Right ventricle myocardium superior (tissue), 1 donor: ENCODE measurements around the gene CTNNA1. TPM values are rescaled to one million over a fixed set of nuclear protein-coding genes. Genes with fewer than 3 reads are reported as not detected.

ENCODE experiments used
- ATAC-seq: fragments of 200-7000 bp; cut with Tn5 transposase; one replicate; pipeline ENCODE4 v1.9.1; 2020; ENCODE audit warnings: mild to moderate bottlenecking; ENCODE audit not compliant: poor library complexity
- DNase-seq: peaks from one replicate; pipeline ENCODE4 v3.0.0-alpha.2; 2020
- intact Hi-C: fragments of 100-400 bp; cut with DNase I; formaldehyde crosslinking; loops from one replicate; pipeline ENCODE4 v1.11.2; 2022
- total RNA-seq: library from RNA; stranded (reverse); fragmentation: NEBNext Ultra II Directional; extraction: Animal tissue kit (Norgen Biotek cat#: 25700); gene quantifications from one replicate; pipeline ENCODE4 v1.2.1, GENCODE V29; 2021
- donor health status: DM: no; HTN: yes; CAD: no; lungs with severe emphysema.

Gene CTNNA1
- total RNA-seq, 1 donor from 2014 or later, result 297 TPM

GRCh38 chr5:138965626-138966025 lies 212.4 kb downstream of the CTNNA1 start:
- intact Hi-C loops, result no loop called here
- ATAC-seq (no peak), DNase-seq (no peak)

DNA sequence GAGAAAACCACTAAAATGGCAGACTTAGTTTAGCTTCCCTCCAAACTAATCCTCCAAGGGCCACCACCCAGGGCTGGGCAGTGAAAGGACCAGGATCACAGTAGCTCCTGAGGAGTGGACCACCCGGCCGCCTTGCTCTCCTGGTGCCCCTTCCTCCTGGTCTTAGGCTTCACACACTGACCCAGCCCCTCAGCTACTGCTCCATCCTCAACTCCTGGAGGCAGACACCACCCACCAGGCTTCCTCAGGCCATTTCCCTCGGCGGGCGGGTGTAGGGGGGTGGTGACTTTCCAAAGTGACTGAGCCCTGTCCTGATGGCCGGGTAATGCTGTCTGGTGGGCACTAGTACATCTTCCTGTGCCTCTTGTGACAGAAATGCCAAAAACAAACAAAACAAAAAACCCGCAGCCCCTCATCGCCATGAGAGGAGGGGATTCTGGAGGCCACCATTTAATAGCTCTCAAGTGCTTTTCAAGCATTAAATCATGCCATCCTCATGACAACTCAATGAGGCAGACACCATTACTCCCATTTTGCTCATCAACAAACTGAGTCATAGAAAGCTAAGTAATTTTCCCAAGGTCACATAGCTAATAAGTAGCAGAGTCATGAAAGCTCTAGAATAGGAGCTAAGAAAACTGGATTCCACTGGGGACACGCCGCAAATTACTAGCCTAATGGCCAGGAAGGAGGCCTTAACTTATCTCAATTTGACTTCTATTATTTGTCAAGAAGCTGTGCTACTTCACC lies 213.2 kb downstream of the CTNNA1 start:
- DNase-seq (no peak), ATAC-seq (no peak)
- intact Hi-C loops, result no loop called here

DNA sequence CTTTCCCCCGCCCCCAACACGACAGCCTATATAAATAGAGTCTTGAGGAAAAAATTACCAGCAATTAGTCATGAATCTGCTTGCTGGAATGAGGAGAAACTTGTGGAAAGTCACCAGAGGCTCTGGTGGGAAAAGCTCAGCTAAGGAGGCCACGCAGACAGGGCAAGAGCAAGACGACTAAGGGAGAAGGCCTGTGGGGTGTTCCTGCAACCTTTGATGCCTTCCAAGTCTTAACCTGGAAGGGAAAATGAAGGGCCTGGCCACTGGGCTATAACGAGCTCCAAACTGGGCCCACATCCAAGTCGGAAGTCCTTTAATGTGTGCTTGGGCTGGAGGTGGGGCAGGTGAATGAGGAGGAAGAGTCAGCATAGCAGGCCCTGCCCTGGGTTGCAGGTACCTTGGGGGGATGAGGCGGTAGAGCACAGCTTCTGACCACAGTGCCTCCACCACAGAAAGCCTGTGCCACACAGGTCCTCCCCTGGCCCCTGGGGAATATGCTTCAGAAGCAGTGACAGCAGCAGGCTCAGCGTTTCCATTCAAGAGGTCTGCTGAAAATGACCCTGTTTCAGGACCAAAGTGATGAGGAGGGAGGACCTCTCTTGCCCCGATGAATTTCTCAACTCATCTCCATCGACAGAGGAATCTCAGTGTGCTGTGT lies 214.7 kb downstream of the CTNNA1 start:
- no peak for DNase-seq
- intact Hi-C loops, result no loop called here
- ATAC-seq, result peak; percentile 19

DNA sequence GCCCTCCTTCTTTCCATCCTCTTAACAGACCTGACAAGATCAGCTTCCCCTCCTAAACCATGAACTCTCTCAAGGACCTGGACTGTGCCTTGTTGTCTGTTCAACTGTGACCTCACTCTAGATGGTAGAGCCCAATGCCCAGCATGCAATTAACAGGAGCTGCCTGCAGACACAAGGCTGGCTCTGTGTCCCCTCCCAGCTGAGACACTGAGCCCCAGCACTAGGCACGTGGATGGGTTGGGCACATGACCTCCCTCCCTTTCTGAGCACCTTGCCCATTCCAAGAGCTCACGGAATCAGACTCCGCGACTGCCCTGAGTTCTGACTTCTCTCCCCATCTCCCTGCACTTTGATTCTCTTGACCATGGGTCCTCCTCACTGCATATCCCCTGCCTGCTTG lies 215.4 kb downstream of the CTNNA1 start:
- ATAC-seq, result no peak

DNA sequence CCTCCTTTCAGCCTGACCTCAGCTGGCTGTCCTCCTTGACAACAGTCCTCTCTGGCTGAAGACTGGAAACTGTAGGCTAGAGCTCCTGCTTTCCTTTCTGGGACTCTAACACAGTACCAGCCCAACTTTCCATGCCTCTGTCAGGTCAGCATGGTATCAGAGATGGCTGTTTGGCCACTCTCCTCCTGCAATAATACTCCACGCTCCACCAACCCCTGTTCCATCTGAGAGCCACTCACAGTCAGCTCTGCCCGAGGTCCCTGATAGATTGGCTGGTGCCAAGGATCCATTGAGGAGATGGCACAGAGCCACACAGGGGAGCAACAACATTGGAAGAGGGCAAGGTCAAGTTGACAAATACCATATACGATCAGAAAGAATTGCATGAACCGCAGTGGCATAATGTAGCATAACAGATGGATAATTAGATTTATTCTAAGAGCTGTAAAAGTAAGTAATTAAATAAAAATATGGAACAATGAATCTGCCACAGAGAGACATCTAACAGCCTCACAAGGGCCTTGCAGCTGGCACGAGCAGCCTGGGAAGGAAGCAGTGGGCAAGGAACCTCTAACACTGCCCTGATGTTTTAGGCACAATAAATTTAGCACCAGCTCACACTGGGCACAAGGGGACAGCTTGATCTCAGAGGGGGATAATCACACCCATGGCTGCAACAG lies 216.2 kb downstream of the CTNNA1 start:
- ATAC-seq, result peak; percentile 35
- intact Hi-C loops, result no loop called here
- no peak for DNase-seq

More for the DNA sequence above, 215.4 kb downstream of the CTNNA1 start:
- no peak for DNase-seq
- intact Hi-C loops, result no loop called here

DNA sequence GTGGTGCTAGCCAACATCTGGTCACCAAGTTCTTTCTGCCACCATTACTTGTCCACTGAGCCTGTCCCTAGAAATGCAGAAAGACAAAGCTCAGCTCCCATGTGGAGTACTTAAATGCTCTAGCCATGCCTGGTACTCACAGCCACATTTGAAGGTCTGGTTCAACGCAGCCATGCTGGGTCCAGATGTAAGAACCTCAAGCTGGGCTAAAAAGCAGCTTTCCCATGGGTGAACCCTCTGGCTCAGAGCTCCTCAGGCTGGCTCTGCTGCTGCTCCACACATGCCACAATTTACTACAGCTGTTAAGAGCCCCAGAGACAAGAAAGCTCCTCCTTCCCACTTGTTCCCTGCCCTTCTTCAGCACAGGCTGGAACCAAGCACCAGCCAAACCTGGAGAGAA lies 219.0 kb downstream of the CTNNA1 start:
- intact Hi-C loops, result no loop called here
- DNase-seq, result peak; percentile 61
- peak; percentile 28 for ATAC-seq

- intact Hi-C loops, result no loop called here
- DNase-seq (no peak), ATAC-seq (no peak)
These were observed 219.6 kb downstream of the CTNNA1 start for GRCh38 chr5:138972836-138973235.

- peak; percentile 85 for ATAC-seq
- peak; percentile 72 for DNase-seq
- intact Hi-C loops, result no loop called here
These were observed 221.2 kb downstream of the CTNNA1 start for GRCh38 chr5:138974227-138975063.

GRCh38 chr5:138975098-138975847 lies 222.0 kb downstream of the CTNNA1 start:
- ATAC-seq (peak; percentile 22), DNase-seq (peak; percentile 55)
- intact Hi-C loops, result no loop called here

DNA sequence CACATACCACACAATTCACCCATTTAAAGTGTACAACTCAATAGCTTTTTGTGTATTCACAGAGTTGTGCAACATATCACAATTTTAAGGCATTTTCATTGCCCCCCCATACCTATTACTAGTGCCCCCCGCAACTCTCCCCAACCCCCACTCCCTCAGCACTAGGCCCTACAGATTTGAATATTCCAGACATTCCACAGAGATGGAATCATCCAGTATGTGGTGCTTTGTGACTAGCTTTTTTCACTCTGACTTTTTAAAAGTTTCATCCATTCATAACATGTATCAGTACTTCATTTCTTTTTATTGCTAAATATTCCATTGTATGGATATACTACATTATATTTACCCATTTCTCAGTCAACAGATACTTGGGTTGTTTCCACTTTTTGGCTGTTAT lies 224.9 kb downstream of the CTNNA1 start:
- intact Hi-C loops, result no loop called here
- no peak for DNase-seq
- ATAC-seq, result no peak

- intact Hi-C loops, result no loop called here
- ATAC-seq (no peak), DNase-seq (no peak)
These were observed 225.4 kb downstream of the CTNNA1 start for GRCh38 chr5:138978581-138978980.

DNA sequence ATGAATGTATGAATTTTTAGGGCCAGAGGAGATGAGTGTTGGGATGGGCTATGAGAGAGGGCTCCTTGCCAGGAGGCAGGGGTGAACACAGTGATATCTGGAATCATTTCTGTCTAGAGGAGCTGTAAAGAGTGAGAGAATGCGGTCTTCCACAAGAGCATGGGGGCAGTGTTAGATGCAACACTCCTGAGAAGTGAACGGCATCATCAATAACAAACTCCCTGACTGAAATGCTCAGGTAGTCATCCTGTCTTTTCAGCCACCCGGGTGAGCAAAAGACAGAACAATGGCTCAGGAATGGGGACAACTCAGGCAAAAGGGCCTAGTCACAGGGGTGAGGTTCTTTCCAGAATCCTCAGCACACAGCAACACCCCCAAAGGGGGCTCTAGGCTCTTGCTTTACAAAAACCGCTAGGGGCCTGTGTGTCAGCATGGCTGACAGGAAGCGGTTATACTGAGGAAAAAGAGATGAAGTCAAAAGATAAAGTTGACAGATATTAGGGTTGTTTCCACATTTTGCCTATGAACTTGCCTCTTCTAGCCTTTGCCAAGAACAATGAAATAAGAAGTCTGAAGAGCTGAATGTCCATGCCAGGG lies 226.6 kb downstream of the CTNNA1 start:
- intact Hi-C loops, result no loop called here

DNA sequence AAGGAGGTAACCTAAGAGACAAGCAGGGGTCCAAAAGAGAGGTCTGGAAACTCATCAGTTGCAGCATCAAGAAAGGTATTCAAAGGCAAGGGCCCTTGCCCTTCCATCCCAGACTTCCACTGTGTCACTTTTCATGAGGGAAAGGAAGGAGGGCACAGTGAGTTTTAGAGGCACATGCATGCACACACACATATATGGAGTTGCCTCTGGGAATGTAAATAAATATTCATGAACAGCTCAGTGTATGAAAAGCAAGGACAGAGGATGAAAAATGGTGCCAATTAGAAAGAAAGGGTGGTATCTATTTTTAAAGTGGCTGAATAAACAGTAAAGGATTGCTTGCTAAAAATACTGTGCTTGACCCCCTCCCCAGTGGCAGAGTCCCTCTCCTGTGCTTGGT lies 227.2 kb downstream of the CTNNA1 start:
- ATAC-seq (no peak), DNase-seq (no peak)
- intact Hi-C loops, result no loop called here

More for the DNA sequence above, 226.6 kb downstream of the CTNNA1 start:
- DNase-seq (no peak), ATAC-seq (no peak)

DNA sequence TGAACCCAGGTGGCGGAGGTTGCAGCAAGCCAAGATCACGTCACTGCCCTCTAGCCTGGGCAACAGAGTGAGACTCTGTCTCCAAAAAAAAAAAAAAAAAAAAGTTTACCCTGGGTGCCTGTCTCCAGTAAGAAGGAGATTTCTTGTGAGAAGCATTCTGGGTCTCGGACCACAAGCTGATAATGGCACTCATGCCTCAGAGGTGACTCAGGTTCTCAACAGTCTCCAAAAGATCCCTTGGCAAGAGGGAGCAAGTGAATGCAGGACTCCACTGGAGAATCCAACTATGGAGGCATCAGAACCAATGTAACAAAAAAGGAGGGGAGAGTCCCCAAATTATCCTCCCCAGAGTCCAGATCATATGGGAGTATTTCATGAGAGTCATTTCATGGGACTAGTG lies 227.9 kb downstream of the CTNNA1 start:
- intact Hi-C loops, result no loop called here
- DNase-seq (no peak), ATAC-seq (no peak)

GRCh38 chr5:138981586-138981985 lies 228.4 kb downstream of the CTNNA1 start:
- ATAC-seq (peak; percentile 32), DNase-seq (no peak)
- intact Hi-C loops, result no loop called here

DNA sequence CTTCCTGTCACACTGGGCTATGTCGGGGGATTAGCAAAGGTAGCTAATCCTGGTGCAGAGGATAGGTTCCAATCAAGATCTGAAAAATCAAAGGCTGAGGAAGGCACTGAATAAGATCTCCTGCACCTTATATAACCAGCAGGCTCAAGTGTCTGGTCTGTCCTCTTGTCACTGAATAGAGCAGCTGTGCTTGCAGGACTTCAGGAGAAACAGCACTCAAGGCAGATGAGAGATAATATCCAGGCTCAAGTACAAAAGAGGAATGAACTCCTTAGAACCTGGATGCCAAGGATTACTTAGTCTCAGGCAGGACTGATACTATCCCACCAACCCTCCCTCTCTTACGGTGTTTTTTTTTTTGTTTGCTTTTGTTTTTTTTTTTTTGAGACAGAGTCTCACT lies 230.8 kb downstream of the CTNNA1 start:
- no peak for DNase-seq
- intact Hi-C loops, result no loop called here
- ATAC-seq, result no peak
